HCT116 (cell line): ENCODE data around the gene DERL3. TPM values are rescaled to one million over a fixed set of nuclear protein-coding genes. Genes with fewer than 3 reads are reported as not detected.

Source experiments
- ATAC-seq: fragments of 200-7000 bp; cut with Tn5 transposase; 2 replicates; pipeline ENCODE4 v1.9.1; 2020; ENCODE audit warnings: mild to moderate bottlenecking, moderate library complexity
- BruUV-seq: library from RNA; stranded (reverse); fragments of 400-500 nt; replicated peaks from 2 replicates; lab custom pipeline; 2021; lab: Mats Ljungman, UMichigan
- CTCF ChIA-PET: fragments of 300-600 bp; sonication (Branson Sonifier 250); formaldehyde crosslinking; loops from one replicate; lab custom pipeline; 2021; ENCODE audit warnings: antibody characterized with exemption; lab: Charles Lee
- POLR2A ChIA-PET: fragments of 300-600, 350-600 bp; sonication (Branson Sonifier 250); formaldehyde crosslinking; loops from one replicate; lab custom pipeline; 2021; ENCODE audit warnings: antibody characterized with exemption; lab: Charles Lee
- RAD21 ChIA-PET, 2 experiments: fragments of 300-600 bp; sonication (Branson Sonifier 250); formaldehyde crosslinking; loops; one replicate each; lab custom pipeline; 2023; ENCODE audit warnings: low total read pairs in 2 of 2; ENCODE audit not compliant: uncharacterized antibody in 2 of 2, unreplicated experiment in 2 of 2, low non-redundant PET in 1 of 2; lab: Charles Lee
- DNase-seq: peaks from one replicate; pipeline ENCODE4 v3.0.0-alpha.2; 2010; ENCODE audit warnings: low read depth, low spot score
- H2AFZ ChIP-seq: fragments of 200-600 bp; shearing (Covaris generic), sonication (generic); 2 replicates; pipeline ENCODE4 v1.6.1; 2017; ENCODE audit warnings: low read depth, mixed run types, mixed read lengths, antibody characterized with exemption, low read length; ENCODE audit not compliant: poor library complexity, severe bottlenecking
- H3K27ac ChIP-seq: 2 replicates; pipeline ENCODE4 v1.5.1; 2012; ENCODE audit warnings: low read depth, low read length
- H3K27me3 ChIP-seq: fragments of 200-600 bp; sonication (generic); 2 replicates; pipeline ENCODE4 v1.6.1; 2016; ENCODE audit warnings: mixed run types, low read length, mixed read lengths; ENCODE audit not compliant: insufficient read depth
- H3K36me3 ChIP-seq, 2 experiments: fragments of 200-500 bp in 1 of 2; fragments of 200-600 bp in 1 of 2; sonication (Bioruptor generic) in 1 of 2; sonication (generic) in 1 of 2; 2 replicates each; pipeline versions ENCODE4 v1.5.1 to v1.6.1; 2014 to 2016; ENCODE audit warnings: low read length in 2 of 2, inconsistent platforms in 1 of 2, mixed read lengths in 1 of 2, mixed run types in 1 of 2; ENCODE audit not compliant: insufficient read depth in 2 of 2, control insufficient read depth in 1 of 2
- H3K4me1 ChIP-seq, 2 experiments: fragments of 200-600 bp in 1 of 2; sonication (generic) in 1 of 2; 2 replicates each; pipeline versions ENCODE4 v1.5.1 to v1.6.1; 2012 to 2017; ENCODE audit warnings: low read length in 2 of 2, inconsistent platforms in 1 of 2, mild to moderate bottlenecking in 1 of 2, mixed read lengths in 1 of 2, mixed run types in 1 of 2, moderate library complexity in 1 of 2; ENCODE audit not compliant: insufficient read depth in 2 of 2, control insufficient read depth in 1 of 2
- H3K4me2 ChIP-seq: fragments of 200-600 bp; sonication (generic); 2 replicates; pipeline ENCODE4 v1.6.1; 2017; ENCODE audit warnings: mixed run types, low read length, mixed read lengths
- H3K4me3 ChIP-seq, 2 experiments: fragments of 200-600 bp in 1 of 2; sonication (generic) in 1 of 2; replicated peaks in 1 of 2; 2 replicates each; pipeline ENCODE4 v1.5.1; 2011 to 2016; ENCODE audit warnings: low read length in 2 of 2, control low read depth in 1 of 2, low read depth in 1 of 2, mild to moderate bottlenecking in 1 of 2, mixed read lengths in 1 of 2, mixed run types in 1 of 2
- H3K79me2 ChIP-seq: fragments of 200-600 bp; sonication (generic); 2 replicates; pipeline ENCODE4 v1.6.1; 2017; ENCODE audit warnings: mild to moderate bottlenecking, mixed run types, low read length, moderate library complexity, mixed read lengths; ENCODE audit not compliant: insufficient read depth
- H3K9ac ChIP-seq: fragments of 200-600 bp; sonication (generic); 2 replicates; pipeline ENCODE4 v1.6.1; 2016; ENCODE audit warnings: low read length, mixed read lengths
- H3K9me2 ChIP-seq: fragments of 200-600 bp; sonication (generic), shearing (Covaris generic); 2 replicates; pipeline ENCODE4 v1.6.1; 2017; ENCODE audit warnings: mixed run types, mild to moderate bottlenecking, moderate library complexity; ENCODE audit not compliant: insufficient read depth
- H3K9me3 ChIP-seq, 2 experiments: fragments of 200-500 bp in 1 of 2; fragments of 200-600 bp in 1 of 2; sonication (Bioruptor generic) in 1 of 2; sonication (generic) in 1 of 2; 2 replicates each; pipeline ENCODE4 v1.6.1; 2014 to 2017; ENCODE audit warnings: low read length in 2 of 2, mixed read lengths in 2 of 2, inconsistent platforms in 1 of 2, low read depth in 1 of 2, mild to moderate bottlenecking in 1 of 2, mixed run types in 1 of 2, moderate library complexity in 1 of 2; ENCODE audit not compliant: control insufficient read depth in 1 of 2, insufficient read depth in 1 of 2
- H4K20me1 ChIP-seq: fragments of 200-600 bp; sonication (generic), shearing (Covaris generic); 2 replicates; pipeline ENCODE4 v1.6.1; 2017; ENCODE audit warnings: mixed run types, mild to moderate bottlenecking, moderate library complexity; ENCODE audit not compliant: insufficient read depth
- CTCF ChIP-seq, 3 experiments: fragments of 200-600 bp in 1 of 3; sonication (generic) in 1 of 3; IDR thresholded peaks in 2 of 3; conservative IDR thresholded peaks in 1 of 3; 2 replicates each; pipeline ENCODE4 v1.5.1; 2012 to 2017; ENCODE audit warnings: low read depth in 2 of 3, low read length in 2 of 3, antibody characterized with exemption in 1 of 3, borderline replicate concordance in 1 of 3, control low read depth in 1 of 3, mild to moderate bottlenecking in 1 of 3, mixed read lengths in 1 of 3, mixed run types in 1 of 3, moderate library complexity in 1 of 3; ENCODE audit not compliant: insufficient read depth in 1 of 3
- EGR1 ChIP-seq: IDR thresholded peaks from 2 replicates; pipeline ENCODE4 v1.6.1; 2012; ENCODE audit warnings: low read depth
- ELF1 ChIP-seq: IDR thresholded peaks from 2 replicates; pipeline ENCODE4 v1.6.1; 2012; ENCODE audit warnings: low read depth, borderline replicate concordance
- EZH2 ChIP-seq: fragments of 200-600 bp; sonication (generic); IDR thresholded peaks from 2 replicates; pipeline ENCODE4 v1.6.1; 2017; ENCODE audit warnings: antibody characterized with exemption, mixed run types
- FOSL1 ChIP-seq: IDR thresholded peaks from 2 replicates; pipeline ENCODE4 v1.6.1; 2012; ENCODE audit warnings: low read depth
- REST ChIP-seq: IDR thresholded peaks from 2 replicates; pipeline ENCODE4 v1.6.1; 2012; ENCODE audit warnings: low read depth
- SIN3A ChIP-seq: IDR thresholded peaks from 2 replicates; pipeline ENCODE4 v1.6.1; 2012; ENCODE audit warnings: low read depth
- intact Hi-C: fragments of 100-400 bp; cut with micrococcal nuclease; formaldehyde crosslinking; loops from 2 replicates; pipeline ENCODE4 v1.10.0; 2022
- total RNA-seq: library from RNA; stranded (reverse); gene quantifications from one replicate; pipeline ENCODE4 v1.2.1, GENCODE V29; 2021; ENCODE audit not compliant: unreplicated experiment

The DERL3 gene
- total RNA-seq, 1 experiment from 2014 or later: not detected

- no peaks in the 10 kb centered on the region for H3K9me3 ChIP-seq
- no peak overlapping the region for H3K27ac ChIP-seq
- no peak overlapping the region for H3K4me2 ChIP-seq
- no peaks in the 10 kb centered on the region for H3K9me2 ChIP-seq
- no peak overlapping the region for H2AFZ ChIP-seq
- ChIA-PET CTCF (no interaction called here), POLR2A (no interaction called here), RAD21 (no interaction called here)
- intact Hi-C loops: no loop called here
- H3K36me3 ChIP-seq: no peaks in the 10 kb centered on the region; a peak in 1 of 4 replicates
- no TSS peak for BruUV-seq
- no peaks in the 10 kb centered on the region for H4K20me1 ChIP-seq
- no peak for ATAC-seq
- no peak for DNase-seq
- no peak for TF ChIP-seq SIN3A
- no peak for TF ChIP-seq FOSL1
- TF ChIP-seq EGR1: no peak
- no peak for TF ChIP-seq CTCF (IDR thresholded peaks at IDR 0.05 in 2 of 3, conservative IDR thresholded peaks at IDR 0.05 in 1 of 3; ENCODE audit: borderline replicate concordance in 1 of 3, insufficient read depth in 1 of 3, low read depth in 2 of 3, low read length in 2 of 3)
- no peak for TF ChIP-seq EZH2
- H3K79me2 ChIP-seq: no peaks in the 10 kb centered on the region
- no peaks in the 10 kb centered on the region for H3K4me1 ChIP-seq
- H3K4me3 ChIP-seq: no peak overlapping the region
- no peaks in the 10 kb centered on the region for H3K27me3 ChIP-seq
- H3K9ac ChIP-seq: no peak overlapping the region
Observed at GRCh38 chr22:23877566-23877965, 38.8 kb upstream of the DERL3 start.

- Histone ChIP-seq H3K4me3 (no peak overlapping the region), H2AFZ (no peak overlapping the region), H3K9ac (no peak overlapping the region), H3K9me3 (no peaks in the 10 kb centered on the region), H3K27ac (no peak overlapping the region), H3K4me2 (no peak overlapping the region), H3K27me3 (no peaks in the 10 kb centered on the region), H3K79me2 (no peaks in the 10 kb centered on the region), H3K4me1 (no peaks in the 10 kb centered on the region), H4K20me1 (no peaks in the 10 kb centered on the region), H3K36me3 (no peaks in the 10 kb centered on the region; a peak in 1 of 4 replicates), H3K9me2 (no peaks in the 10 kb centered on the region)
- BruUV-seq: no TSS peak
- intact Hi-C loops: no loop called here
- POLR2A ChIA-PET: no interaction called here
- no peak for DNase-seq
- no peak for ATAC-seq
- CTCF ChIA-PET: no interaction called here
- TF ChIP-seq REST (no peak), ELF1 (no peak)
- RAD21 ChIA-PET: no interaction called here
Observed at GRCh38 chr22:23875801-23876200, 37.0 kb upstream of the DERL3 start.
